PC-9 (cell line): ENCODE measurements around the gene ATG10.

Experiments used
- EZH2 ChIP-seq: fragments of 200-600 bp; sonication (generic); IDR thresholded peaks from 2 replicates; pipeline ENCODE4 v1.8.0; 2017; ENCODE audit warnings: antibody characterized with exemption, low read depth
- TF ChIP-seq, protein P1 (sequence below): fragments of 200-600 bp; sonication (generic); conservative IDR thresholded peaks from 2 replicates; pipeline ENCODE4 v1.6.1; 2017; ENCODE audit warnings: mixed run types, antibody characterized with exemption, mild to moderate bottlenecking, moderate library complexity

DNA sequence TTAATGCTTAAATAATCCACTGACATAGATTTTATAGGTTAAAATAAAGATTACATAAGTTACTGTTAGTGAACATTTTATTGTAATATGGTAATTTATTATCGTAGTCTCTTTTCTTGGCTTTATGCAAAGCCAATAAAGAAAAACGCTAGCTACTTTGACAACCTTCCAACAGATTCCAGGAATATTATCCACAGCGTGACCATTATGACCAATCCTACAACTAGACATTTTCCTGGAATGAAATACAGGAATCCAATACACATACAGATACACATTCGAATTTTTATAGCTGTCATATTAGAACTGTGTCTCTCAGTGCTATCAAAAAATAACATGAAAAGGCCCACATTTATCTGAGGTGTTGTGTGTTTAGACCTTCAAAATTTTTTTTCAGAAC, 293.2 kb downstream of the ATG10 start:
- TF ChIP-seq, protein P1, sequence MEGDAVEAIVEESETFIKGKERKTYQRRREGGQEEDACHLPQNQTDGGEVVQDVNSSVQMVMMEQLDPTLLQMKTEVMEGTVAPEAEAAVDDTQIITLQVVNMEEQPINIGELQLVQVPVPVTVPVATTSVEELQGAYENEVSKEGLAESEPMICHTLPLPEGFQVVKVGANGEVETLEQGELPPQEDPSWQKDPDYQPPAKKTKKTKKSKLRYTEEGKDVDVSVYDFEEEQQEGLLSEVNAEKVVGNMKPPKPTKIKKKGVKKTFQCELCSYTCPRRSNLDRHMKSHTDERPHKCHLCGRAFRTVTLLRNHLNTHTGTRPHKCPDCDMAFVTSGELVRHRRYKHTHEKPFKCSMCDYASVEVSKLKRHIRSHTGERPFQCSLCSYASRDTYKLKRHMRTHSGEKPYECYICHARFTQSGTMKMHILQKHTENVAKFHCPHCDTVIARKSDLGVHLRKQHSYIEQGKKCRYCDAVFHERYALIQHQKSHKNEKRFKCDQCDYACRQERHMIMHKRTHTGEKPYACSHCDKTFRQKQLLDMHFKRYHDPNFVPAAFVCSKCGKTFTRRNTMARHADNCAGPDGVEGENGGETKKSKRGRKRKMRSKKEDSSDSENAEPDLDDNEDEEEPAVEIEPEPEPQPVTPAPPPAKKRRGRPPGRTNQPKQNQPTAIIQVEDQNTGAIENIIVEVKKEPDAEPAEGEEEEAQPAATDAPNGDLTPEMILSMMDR, result no peak
- no peak for TF ChIP-seq EZH2
